Skeletal muscle tissue (tissue), 4 donors: ENCODE results near the gene KIDINS220. TPM values are rescaled to one million over a fixed set of nuclear protein-coding genes. Genes with fewer than 3 reads are reported as not detected.

Source experiments
- H3K27ac ChIP-seq: one replicate; pipeline ENCODE4 v1.7.0; 2013; ENCODE audit warnings: mild to moderate bottlenecking, low read depth, low read length, inconsistent platforms
- H3K27me3 ChIP-seq, 3 donors: one replicate each; pipeline ENCODE4 v1.7.0; 2013; ENCODE audit warnings: low read length in 3 of 3; ENCODE audit not compliant: control insufficient read depth in 3 of 3, insufficient read depth in 3 of 3
- H3K36me3 ChIP-seq, 3 donors: one replicate each; pipeline ENCODE4 v1.7.0; 2013; ENCODE audit warnings: low read length in 3 of 3; ENCODE audit not compliant: control insufficient read depth in 3 of 3, insufficient read depth in 3 of 3
- H3K4me1 ChIP-seq, 3 donors: one replicate each; pipeline ENCODE4 v1.7.0; 2013; ENCODE audit warnings: low read length in 3 of 3, mild to moderate bottlenecking in 3 of 3; ENCODE audit not compliant: control insufficient read depth in 3 of 3, insufficient read depth in 3 of 3
- H3K4me3 ChIP-seq, 3 donors: one replicate each; pipeline ENCODE4 v1.7.0; 2013; ENCODE audit warnings: low read length in 3 of 3
- H3K9ac ChIP-seq, 3 donors: one replicate each; pipeline ENCODE4 v1.7.0; 2013; ENCODE audit warnings: low read length in 3 of 3, mild to moderate bottlenecking in 3 of 3, moderate library complexity in 2 of 3, low read depth in 1 of 3
- H3K9me3 ChIP-seq, 3 donors: one replicate each; pipeline ENCODE4 v1.7.0; 2013; ENCODE audit warnings: low read length in 3 of 3; ENCODE audit not compliant: control insufficient read depth in 3 of 3
- total RNA-seq: library from RNA; depleted of rRNA; stranded (reverse); fragments of >200 nt; gene quantifications from one replicate; pipeline ENCODE4 v1.2.3, GENCODE V29; 2014
- donor health status: Osteomylitis.

KIDINS220 gene
- total RNA-seq, 1 donor from 2014 or later, result 88.7 TPM

DNA sequence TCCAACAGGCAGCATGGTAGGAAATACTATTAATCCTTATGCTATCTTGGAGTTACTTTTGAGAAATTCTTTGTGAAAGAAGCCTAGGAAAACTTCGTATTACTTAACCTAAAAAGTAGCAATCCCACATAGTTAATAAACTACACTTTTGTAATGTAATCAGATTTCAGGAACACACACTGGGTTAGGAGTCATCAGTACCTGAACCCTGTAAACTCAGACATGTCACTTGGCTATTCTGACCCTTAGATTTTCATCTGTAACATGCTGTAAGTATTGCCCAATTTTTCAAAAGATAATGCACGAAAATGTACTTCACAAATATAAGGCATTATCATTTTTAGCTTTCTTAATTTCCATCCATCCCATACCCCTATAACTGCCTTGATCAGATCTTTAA lies 39.0 kb downstream of the KIDINS220 start:
- Histone ChIP-seq H3K4me3 (no peak overlapping the region), H3K9me3 (no peaks in the 10 kb centered on the region), H3K4me1 (peaks cover 4 to 14% (median 12%) of the 10 kb centered on the region in 3 donors), H3K9ac (no peak overlapping the region), H3K27me3 (no peaks in the 10 kb centered on the region), H3K36me3 (peaks cover 23 to 58% (median 33%) of the 10 kb centered on the region in 3 donors), H3K27ac (no peak overlapping the region)

- Histone ChIP-seq H3K4me1 (peaks cover 4 to 14% (median 12%) of the 10 kb centered on the region in 3 donors), H3K36me3 (peaks cover 26 to 61% (median 33%) of the 10 kb centered on the region in 3 donors), H3K27me3 (no peaks in the 10 kb centered on the region), H3K9me3 (no peaks in the 10 kb centered on the region), H3K9ac (no peak overlapping the region), H3K4me3 (no peak overlapping the region), H3K27ac (peak overlapping the region; percentile 38)
These were observed 39.7 kb downstream of the KIDINS220 start for GRCh38 chr2:8797682-8798081.

DNA sequence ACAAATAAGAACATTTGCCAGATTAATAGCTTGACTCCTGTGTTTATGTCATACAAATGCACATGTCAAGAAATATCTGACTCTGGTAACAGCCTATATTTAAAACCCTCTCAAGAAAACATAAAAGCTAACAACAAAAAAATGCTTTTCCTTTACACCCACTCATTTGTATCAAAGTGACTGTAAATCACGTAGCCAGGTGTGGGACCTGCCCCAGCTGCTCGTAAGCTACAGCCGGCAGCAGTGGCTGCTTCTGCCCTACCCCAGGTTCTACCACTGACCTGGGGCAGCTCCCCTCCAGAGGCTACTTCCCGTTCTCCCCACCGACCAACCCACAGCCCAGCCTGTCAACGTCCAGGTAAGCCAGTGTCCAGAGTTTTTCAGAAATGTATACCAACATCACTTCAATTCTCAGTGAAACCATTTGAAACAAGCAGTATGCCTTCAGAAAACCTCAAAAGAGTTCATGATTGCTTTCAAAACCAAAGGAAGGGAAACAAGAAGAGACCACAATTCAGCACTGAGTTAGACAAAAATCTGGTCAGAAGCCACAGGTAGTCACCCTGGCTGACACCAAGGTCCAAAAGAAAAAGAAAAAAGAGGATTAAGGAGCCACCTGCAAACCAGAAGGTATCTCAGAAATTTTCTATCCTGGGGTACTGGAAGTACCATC lies 40.4 kb downstream of the KIDINS220 start:
- Histone ChIP-seq H3K36me3 (peaks cover 26 to 56% (median 27%) of the 10 kb centered on the region in 3 donors), H3K4me3 (no peak overlapping the region), H3K27me3 (no peaks in the 10 kb centered on the region), H3K4me1 (peaks cover 4 to 14% (median 12%) of the 10 kb centered on the region in 3 donors), H3K9me3 (no peaks in the 10 kb centered on the region), H3K9ac (no peak overlapping the region), H3K27ac (peak overlapping the region; percentile 38)

GRCh38 chr2:8796315-8796848 lies 41.0 kb downstream of the KIDINS220 start:
- Histone ChIP-seq H3K9ac (peak overlapping the region in 1 of 3 donors; percentile 11), H3K27me3 (no peaks in the 10 kb centered on the region), H3K4me3 (no peak overlapping the region), H3K27ac (peak overlapping the region; percentile 92), H3K36me3 (peaks cover 21 to 51% (median 21%) of the 10 kb centered on the region in 3 donors), H3K9me3 (no peaks in the 10 kb centered on the region), H3K4me1 (peaks cover 4 to 14% (median 12%) of the 10 kb centered on the region in 3 donors)

DNA sequence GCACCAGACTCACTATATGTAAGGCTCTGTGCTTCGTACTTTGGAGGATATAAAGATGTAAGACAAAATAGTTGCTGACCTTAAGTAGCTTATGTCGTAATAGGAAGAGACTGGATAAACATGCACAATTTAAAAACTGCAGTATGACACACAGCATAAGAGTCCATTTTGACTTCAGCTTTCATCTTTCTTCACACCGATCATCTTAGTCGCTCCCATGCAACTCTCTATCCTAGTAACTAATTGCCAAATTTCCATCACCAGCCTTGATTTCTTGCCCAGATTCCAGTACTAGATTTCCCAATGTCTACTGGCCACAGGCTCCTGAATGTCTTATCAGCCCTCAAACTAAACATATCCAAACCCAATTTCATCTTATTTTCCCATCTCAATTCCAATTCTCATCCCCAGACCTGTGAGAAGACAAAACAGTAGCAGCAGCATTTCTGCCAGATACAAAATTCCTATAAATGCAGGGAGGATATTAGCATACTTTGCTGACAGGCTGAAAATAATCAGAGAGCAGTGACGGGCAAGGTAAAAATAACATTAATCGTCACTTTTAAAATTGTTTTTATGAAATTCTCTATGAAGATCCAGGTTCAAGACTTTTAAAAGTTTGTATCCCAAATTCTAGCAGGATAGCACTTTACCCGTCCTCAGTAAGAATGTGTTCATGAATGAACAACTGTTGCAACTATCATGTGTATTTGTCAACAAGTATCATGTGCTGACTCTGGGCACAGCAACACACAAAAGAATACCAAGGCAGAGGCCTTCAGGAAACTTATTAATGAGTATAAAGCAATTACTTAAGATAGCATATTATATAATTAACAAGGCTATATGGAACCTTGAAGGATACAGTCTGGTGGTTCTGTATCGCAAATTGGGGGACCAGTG lies 42.2 kb downstream of the KIDINS220 start:
- H3K4me1 ChIP-seq, result peaks cover 4 to 14% (median 12%) of the 10 kb centered on the region in 3 donors
- H3K9ac ChIP-seq, result peak overlapping the region; percentile 54 to 60 (median 55)
- no peaks in the 10 kb centered on the region for H3K27me3 ChIP-seq
- H3K27ac ChIP-seq, result peak overlapping the region; percentile 92
- H3K4me3 ChIP-seq, result no peak overlapping the region
- H3K9me3 ChIP-seq, result no peaks in the 10 kb centered on the region
- peaks cover 23 to 53% (median 24%) of the 10 kb centered on the region in 3 donors for H3K36me3 ChIP-seq

DNA sequence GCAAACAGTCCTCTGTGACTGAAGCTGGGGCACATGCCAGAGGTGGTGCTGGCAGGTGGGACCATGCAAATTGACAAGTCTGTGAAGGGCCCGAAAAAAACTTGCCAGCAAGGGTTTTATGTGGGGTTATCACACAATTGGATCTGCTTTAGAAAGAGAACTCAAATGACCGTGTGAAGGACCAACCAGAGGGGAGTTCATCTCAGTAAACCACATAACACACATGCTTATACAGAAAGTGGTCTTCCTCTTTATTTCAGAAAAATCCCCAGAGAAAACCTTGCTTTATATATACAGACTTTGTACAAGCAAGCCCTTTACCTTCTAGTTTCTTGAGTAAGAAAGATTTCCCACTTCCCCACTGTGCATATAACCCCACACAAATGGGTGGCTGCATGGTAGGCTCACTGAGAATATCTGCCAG lies 46.7 kb downstream of the KIDINS220 start:
- no peak overlapping the region for H3K27ac ChIP-seq
- H3K27me3 ChIP-seq, result no peaks in the 10 kb centered on the region
- peaks cover 4 to 12% (median 11%) of the 10 kb centered on the region in 3 donors for H3K4me1 ChIP-seq
- H3K9me3 ChIP-seq, result no peaks in the 10 kb centered on the region
- H3K4me3 ChIP-seq, result no peak overlapping the region
- H3K36me3 ChIP-seq, result peaks cover 22 to 54% (median 34%) of the 10 kb centered on the region in 3 donors
- H3K9ac ChIP-seq, result no peak overlapping the region

DNA sequence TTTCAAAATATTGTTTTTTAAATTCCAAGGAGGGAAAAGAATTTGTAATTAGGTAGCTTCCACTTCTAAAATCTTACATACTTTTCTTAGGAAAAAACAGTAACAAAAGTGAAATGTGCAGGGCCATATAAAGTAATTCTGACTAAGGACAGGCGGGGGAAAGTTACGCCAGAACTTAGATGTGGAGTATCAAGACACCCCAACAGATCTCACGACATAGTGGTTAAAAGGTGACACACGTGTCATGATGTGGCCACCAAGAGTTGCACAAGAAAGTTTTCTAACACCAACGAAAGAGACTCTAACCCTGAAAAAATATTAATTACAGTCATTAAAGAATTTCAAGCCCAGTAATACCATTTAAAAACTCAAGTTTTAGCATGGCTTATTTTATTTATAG lies 51.0 kb downstream of the KIDINS220 start:
- Histone ChIP-seq H3K36me3 (peaks cover 24 to 47% (median 42%) of the 10 kb centered on the region in 3 donors), H3K9me3 (no peaks in the 10 kb centered on the region)

GRCh38 chr2:8779795-8780671 lies 57.4 kb downstream of the KIDINS220 start:
- Histone ChIP-seq H3K9ac (no peak overlapping the region), H3K4me3 (no peak overlapping the region), H3K27me3 (no peaks in the 10 kb centered on the region), H3K36me3 (peaks cover 23 to 47% (median 45%) of the 10 kb centered on the region in 3 donors), H3K4me1 (no peaks in the 10 kb centered on the region), H3K27ac (no peak overlapping the region), H3K9me3 (no peaks in the 10 kb centered on the region)

More for the DNA sequence above, 51.0 kb downstream of the KIDINS220 start:
- no peak overlapping the region for H3K27ac ChIP-seq
- no peak overlapping the region for H3K9ac ChIP-seq
- H3K4me1 ChIP-seq, result no peaks in the 10 kb centered on the region
- no peaks in the 10 kb centered on the region for H3K27me3 ChIP-seq
- no peak overlapping the region for H3K4me3 ChIP-seq

DNA sequence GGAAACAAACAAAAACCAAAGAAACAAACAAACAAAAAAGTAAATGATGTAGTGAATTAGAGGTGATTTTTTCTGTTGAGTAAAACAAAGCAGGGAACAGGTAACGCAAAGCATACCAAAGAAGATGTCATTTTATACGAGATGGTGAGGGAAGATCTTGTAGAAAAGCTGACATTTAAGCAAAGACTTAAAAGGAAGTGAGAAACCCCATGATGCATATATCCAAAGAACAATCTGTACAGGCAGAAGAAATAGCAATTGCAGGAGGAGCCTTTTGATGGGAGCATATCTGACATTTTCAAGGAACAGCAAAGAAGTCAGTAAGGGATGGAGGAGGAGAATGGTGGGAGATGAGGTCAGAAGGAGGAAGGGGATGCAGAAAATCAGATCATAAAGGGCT lies 63.0 kb downstream of the KIDINS220 start:
- Histone ChIP-seq H3K9me3 (no peaks in the 10 kb centered on the region), H3K27ac (no peak overlapping the region), H3K4me1 (no peaks in the 10 kb centered on the region), H3K36me3 (peaks cover 24 to 61% (median 52%) of the 10 kb centered on the region in 3 donors), H3K9ac (no peak overlapping the region), H3K27me3 (no peaks in the 10 kb centered on the region), H3K4me3 (no peak overlapping the region)
